HG02623 (cell line): Measurements from ENCODE around the gene MAP1B.
A peak's percentile ranks its signal among the peaks of the same experiment; 100 is the strongest.
"Not testable (repeated sequence)": the region's sequence is repeated elsewhere in the genome, so short reads cannot be mapped to it uniquely, and the experiment has no call there.

ENCODE experiments used
- ATAC-seq: cut with Tn5 transposase; IDR thresholded peaks from one replicate; pipeline ENCODE4 v1.9.1; 2021; ENCODE audit warnings: moderate library complexity; ENCODE audit not compliant: unreplicated experiment

MAP1B gene

GRCh38 chr5:72159501-72159911 is 52.2 kb downstream of the MAP1B start:
- ATAC-seq: no peak

DNA sequence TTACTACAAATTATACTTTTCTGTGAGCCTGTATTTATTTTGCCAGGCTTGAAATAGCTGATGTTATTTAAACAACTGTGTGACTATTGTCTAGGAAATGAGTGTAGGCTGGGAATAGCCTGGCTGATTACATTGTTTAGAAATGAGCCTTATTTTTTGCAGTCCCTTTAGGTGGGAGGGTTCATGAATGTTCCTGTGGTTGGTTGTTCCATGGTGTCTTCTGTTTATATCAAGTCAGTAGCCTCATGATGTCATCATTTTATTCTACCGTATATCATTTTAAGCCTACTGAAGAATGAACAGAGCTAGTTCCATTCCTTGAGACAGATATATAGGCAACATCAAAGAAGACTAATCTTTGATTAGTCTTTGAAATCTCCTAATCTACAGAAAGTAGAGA is 53.1 kb downstream of the MAP1B start:
- ATAC-seq: no peak

DNA sequence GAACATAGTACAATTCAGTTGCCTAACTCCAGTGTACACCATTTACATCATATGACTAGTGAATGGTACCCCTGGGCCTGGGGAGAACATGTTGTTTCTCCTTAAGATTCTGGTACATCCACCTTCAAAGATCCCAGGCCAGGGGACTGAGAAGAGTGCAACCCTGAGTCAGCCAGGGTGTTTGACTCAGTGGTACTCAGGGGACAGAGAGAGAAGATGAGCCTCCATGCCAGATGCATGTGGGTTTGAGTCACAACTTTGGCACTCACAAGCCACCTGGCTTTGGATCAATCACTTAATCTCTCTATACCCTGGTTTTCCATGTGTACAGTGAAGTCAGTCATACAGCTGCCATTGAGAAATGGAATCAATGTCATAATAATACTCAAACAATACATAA is 53.7 kb downstream of the MAP1B start:
- no peak for ATAC-seq

DNA sequence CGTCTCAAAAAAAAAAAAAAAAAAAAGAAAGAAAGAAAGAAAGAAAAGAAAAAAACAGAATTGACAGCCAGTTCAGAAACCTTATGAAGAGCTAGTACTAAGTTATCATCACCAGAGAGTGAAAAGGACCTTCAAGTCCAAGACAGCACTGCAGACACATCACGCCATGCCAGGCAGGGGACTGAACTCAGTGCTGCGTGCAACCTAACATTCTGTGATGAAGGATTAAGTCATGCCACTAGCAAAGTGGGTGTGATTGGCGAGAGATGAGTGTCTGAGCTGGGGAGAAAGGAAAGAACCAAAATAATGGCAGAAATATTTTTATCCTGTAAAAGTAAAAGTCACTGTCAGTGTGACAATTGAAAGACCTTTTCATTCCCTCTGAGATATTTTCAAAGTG is 54.7 kb downstream of the MAP1B start:
- no peak for ATAC-seq

GRCh38 chr5:72163349-72163983 is 56.2 kb downstream of the MAP1B start:
- ATAC-seq: no peak

DNA sequence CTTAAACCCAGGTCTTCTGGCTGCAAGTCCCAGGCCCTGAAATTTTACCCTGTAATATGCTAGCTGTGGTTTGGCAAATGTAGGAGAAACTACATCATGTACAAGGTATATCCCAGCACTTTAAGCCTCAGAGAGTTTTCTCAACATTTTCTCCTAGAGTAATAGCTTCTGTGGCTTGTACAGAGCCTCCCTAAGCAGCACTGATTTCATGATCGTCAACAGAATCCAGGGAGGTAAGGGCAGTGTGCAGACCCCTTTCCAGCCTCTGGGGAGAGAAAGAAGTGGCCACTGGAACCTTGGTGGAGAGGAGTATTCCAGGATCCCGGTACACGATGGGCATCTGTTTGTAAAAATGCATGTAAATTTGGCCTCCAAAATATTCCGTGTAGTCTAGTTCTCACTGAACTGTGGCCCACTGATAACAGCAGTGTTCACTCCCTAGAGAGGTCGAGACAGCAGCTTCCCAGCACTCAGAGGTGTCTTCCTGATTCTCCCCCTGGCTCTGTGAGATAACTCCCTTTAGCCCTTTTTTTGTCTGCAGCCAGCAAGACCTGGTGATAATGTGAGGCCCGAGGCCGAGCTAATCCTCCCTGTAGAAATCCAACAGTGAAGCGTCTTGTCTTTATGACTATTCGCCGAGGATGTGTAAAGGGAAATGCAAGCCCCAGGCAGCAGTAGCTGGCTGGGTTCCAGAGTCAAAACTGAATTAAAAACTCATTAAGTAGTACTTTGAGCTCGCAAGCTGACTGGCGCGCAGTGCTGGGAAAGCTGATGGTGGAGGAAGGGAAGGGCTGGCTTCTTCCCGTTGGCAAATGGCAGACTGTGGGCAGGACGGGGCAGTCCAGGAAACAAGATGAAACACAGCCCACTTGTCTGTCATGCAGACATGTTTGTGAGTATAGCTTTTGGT is 59.0 kb downstream of the MAP1B start:
- ATAC-seq: no peak

GRCh38 chr5:72167257-72167656 is 60.0 kb downstream of the MAP1B start:
- ATAC-seq: no peak

- ATAC-seq: no peak
These were observed 60.5 kb downstream of the MAP1B start for GRCh38 chr5:72167804-72168203.

GRCh38 chr5:72170101-72170500 is 62.8 kb downstream of the MAP1B start:
- ATAC-seq: no peak

- not testable (repeated sequence) for ATAC-seq
These were observed 63.9 kb downstream of the MAP1B start for GRCh38 chr5:72171181-72171580.

GRCh38 chr5:72171667-72172066 is 64.4 kb downstream of the MAP1B start:
- ATAC-seq: no peak

DNA sequence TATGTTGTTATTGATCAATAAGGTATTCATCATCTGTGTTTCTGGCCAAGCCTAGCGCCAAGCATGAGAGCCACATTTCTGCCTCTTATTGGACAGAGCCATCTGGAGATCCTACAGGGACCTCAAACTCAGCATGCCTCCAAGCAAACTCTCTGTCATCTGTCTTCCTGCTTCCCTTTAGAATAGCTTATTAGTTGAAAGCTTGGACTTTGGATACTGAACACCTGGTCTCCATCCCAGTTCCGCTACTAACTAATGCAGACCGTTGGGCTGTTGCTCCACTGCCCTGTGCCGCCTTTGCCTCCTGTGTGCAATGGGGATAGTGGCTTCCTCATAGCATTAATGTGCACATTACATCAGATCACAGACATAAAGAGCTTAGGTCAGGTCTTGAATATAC is 65.5 kb downstream of the MAP1B start:
- ATAC-seq: no peak

DNA sequence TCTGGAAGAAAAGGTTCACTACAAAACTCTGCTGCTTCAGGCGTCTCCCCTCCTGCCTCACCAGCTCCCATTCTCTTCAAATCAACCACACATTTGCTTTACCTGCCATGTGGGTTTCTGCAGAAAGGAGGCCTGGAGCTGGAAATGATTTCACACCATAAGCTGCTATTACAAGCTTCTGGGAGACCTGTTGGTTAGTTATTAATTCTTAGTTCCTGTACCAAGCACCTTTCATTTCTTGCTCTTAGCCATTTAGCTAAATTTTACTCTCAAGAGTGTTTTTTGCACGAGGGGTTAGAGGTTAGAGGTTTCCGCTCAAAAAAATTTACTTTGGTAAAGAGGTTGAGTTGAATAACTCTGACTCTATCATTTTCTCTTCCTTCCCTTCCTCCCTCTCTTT is 70.3 kb downstream of the MAP1B start:
- peak; percentile 61 for ATAC-seq

- no peak for ATAC-seq
These were observed 71.9 kb downstream of the MAP1B start for GRCh38 chr5:72179028-72179815.

DNA sequence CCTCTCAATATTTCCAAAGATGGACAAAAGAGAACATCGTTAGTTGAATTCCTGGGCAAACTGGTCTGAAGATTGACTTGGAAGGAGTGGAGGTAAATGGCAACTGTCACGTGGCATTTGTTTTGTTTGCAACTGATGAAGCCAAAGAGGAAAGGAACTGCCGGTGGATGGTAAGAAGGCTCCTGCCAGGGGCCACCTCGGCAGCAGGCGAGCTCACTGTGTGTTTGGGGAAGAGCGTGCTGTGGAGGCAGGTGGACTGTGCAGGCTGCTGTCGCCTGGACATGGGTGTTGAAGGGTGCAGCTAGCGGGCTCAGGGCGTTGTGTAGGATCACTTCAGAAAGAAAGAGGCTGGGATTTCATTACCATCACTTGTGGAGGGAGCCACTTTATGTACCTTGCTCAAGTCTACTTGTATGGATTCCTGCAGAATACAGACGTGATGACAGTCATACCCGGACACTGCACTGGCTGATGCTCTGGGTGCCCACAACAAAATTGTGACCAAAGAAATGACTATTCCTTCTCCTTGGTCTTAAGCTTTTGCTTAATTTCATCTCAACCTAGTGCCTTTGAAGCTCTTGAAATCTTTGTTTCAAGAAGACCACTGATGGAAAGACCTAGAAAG is 72.7 kb downstream of the MAP1B start:
- ATAC-seq: no peak

DNA sequence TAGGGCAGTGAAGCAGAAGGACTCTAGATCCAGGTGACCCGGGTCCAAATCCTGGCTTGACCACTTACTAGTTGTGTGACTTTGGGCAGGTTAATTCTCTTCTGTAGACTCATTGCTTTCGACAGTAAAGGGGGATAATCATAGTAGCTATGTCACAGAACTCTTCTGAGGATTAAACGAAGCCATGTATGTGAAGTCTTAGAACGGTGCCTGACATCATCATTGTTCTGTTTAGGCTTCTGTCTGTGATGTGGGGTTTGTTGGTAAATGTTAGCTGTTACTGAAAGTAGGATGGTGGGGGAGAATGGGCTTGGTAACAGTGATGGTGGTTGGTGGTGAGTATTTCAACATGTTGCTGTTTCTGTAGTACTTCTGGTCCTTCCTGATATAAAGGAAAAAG is 73.7 kb downstream of the MAP1B start:
- no peak for ATAC-seq

DNA sequence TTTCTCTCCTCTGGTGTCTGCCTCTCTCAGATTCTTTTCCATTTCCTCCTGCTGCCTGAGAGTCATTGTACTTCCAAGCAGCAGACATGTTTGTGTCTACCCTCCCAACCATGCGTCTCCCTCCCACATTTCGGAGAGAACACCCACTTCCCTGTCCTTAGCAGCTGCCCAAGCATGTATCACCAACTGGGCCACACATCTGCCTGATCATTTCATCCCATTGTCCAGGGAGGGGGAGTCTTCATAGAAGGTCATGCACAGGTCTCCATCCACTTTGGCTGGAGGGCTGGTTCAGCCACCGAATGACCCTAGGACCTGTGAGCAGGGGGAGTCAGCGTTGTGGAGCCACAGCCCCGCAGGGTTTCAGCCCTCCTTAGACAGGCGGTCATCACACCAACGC is 75.4 kb downstream of the MAP1B start:
- ATAC-seq: no peak

GRCh38 chr5:72183101-72183520 is 75.8 kb downstream of the MAP1B start:
- ATAC-seq: no peak

- no peak for ATAC-seq
These were observed 77.1 kb downstream of the MAP1B start for GRCh38 chr5:72184408-72184807.

DNA sequence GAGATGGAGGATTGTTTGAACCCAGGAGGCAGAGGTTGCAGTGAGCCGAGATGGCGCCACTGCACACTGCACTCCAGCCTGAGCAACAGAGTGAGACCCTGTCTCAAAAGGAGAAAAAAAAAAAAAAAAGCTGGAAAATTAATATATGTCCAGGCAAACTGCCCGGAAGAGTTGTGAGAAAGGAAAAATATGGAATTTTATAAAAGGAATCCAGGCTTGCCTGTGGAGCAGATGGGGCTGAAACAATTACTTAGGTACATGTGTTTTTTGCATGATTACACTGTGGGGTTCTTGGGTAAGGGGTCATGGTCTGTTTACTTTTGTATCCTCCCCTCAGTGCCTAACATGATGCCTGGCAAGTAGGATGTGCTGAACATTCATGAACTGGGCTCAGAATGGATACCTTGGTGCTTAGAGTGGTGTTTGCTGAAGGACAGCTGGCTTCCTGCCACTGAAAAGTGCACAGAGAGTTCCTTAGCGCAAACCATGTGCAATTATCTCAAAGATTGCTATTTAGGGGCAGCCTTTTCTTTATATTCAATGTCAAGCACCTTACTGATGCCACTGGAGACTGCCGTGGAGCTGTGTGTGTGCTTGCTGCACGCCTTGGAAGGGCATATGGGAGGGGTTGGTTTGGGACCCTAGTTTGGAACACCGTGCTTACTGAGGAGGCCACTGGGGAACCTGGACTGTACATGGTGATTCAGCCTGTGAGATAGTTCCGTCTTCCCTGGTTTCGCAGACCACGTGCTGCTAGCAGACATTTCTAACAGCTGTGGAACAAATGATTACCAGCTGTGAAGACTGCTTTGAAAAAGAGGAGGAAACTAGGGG is 78.4 kb downstream of the MAP1B start:
- no peak for ATAC-seq
